Activated naive CD4-positive, alpha-beta T cell treated with anti-CD3 and anti-CD28 coated beads, Interleukin-2, amount 50 U/mL, for 72 hours (primary cell): Measurements from ENCODE around the gene SALL4. TPM values are rescaled to one million over a fixed set of nuclear protein-coding genes. Genes with fewer than 3 reads are reported as not detected.
A peak's percentile ranks its signal among the peaks of the same experiment; 100 is the strongest.
"Not testable (repeated sequence)": the region's sequence is repeated elsewhere in the genome, so short reads cannot be mapped to it uniquely, and the experiment has no call there.

Experiments used
- ATAC-seq, 2 donors: fragments of 150-1000 bp; cut with Tn5 transposase; 2 replicates each; pipeline ENCODE4 v1.10.0; 2021; ENCODE audit warnings: mild to moderate bottlenecking in 2 of 2, moderate library complexity in 2 of 2
- DNase-seq, 2 donors: peaks; one replicate each; pipeline ENCODE4 v3.0.0; 2021 to 2022; ENCODE audit warnings: low spot score in 2 of 2
- H3K27ac Mint-ChIP-seq, 2 donors: one replicate each; pipeline ENCODE4 v1.8.0; 2022; ENCODE audit warnings: mild to moderate bottlenecking in 2 of 2, mixed read lengths in 2 of 2
- H3K36me3 Mint-ChIP-seq, 2 donors: one replicate each; pipeline ENCODE4 v1.8.0; 2022; ENCODE audit warnings: mixed read lengths in 2 of 2
- H3K9me3 Mint-ChIP-seq, 2 donors: one replicate each; pipeline ENCODE4 v1.8.0; 2022; ENCODE audit warnings: mixed read lengths in 2 of 2
- total RNA-seq, 2 donors: library from RNA; stranded (reverse); gene quantifications; one replicate each; pipeline ENCODE4 v1.2.3, GENCODE V29; 2022

The SALL4 gene
- total RNA-seq, 2 donors from 2014 or later, result 0.12 to 0.36 TPM

DNA sequence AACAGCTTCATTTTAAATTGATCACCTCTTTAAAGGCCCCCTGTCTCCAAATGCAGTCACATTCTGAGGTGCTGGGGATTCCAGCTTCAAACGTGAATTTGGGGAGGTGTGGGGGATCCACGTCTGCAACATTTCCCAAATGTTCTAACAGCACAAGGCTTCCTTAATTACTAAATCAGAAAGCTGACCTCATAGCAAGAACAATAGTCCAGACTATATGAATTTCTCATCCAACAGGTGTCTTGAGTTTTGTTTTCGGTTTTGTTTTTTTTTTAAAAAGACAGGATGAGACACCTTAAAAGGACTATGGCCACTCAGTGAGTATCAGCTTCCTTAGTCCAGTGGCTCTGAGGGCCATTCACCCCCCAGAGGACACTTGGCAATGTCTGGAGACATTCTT, 45.7 kb downstream of the SALL4 start:
- H3K27ac Mint-ChIP-seq, result peak overlapping the region in 1 of 2 donors; percentile 85
- H3K36me3 Mint-ChIP-seq, result no peaks in the 10 kb centered on the region
- DNase-seq (no peak), ATAC-seq (no peak)
- H3K9me3 Mint-ChIP-seq, result no peaks in the 10 kb centered on the region

- not testable (repeated sequence) for H3K36me3 Mint-ChIP-seq, ATAC-seq, H3K27ac Mint-ChIP-seq, H3K9me3 Mint-ChIP-seq, DNase-seq
Observed at GRCh38 chr20:51753220-51753619, 49.1 kb downstream of the SALL4 start.

GRCh38 chr20:51752343-51752951, 49.9 kb downstream of the SALL4 start:
- no peak for ATAC-seq
- Mint-ChIP-seq H3K27ac (no peak overlapping the region), H3K9me3 (no peaks in the 10 kb centered on the region), H3K36me3 (no peaks in the 10 kb centered on the region)
- no peak for DNase-seq

GRCh38 chr20:51750770-51751388, 51.4 kb downstream of the SALL4 start:
- H3K9me3 Mint-ChIP-seq, result no peaks in the 10 kb centered on the region
- H3K36me3 Mint-ChIP-seq, result no peaks in the 10 kb centered on the region
- no peak overlapping the region for H3K27ac Mint-ChIP-seq
- ATAC-seq, result no peak
- no peak for DNase-seq

DNA sequence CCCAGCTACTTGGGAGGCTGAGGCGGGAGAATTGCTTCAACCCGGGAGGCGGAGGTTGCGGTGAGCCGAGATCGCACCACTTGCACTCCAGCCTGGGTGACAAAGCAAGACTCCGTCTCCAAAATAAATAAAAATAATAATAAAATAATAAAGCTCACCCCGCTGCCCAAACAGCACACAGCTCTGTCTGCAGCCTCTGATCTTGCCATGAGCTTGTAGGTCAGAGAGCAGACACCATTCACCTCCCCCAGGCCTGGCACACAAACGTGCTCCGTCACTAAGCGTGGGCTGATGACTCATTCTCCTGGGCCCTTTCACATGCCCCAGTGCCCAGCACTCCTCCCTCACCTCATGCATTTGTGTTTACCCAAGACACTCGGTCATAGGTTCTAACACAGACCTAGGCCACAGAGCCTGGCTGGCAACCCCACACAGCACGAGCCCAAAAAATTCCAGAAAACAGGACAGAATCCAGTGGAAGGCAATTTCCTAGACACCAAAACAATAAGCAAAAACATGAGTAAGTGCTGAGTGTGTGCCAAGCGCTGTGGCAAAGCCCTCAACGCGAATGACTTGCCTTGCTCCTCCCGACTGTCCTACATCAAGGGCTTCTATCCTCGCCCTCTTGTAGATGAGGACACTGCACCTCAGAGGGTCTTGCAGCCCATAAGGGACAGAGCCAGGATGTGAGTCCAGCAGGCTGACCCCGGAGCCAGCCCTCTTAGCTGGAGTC, 52.1 kb downstream of the SALL4 start:
- ATAC-seq, result peak; percentile 61 to 74

DNA sequence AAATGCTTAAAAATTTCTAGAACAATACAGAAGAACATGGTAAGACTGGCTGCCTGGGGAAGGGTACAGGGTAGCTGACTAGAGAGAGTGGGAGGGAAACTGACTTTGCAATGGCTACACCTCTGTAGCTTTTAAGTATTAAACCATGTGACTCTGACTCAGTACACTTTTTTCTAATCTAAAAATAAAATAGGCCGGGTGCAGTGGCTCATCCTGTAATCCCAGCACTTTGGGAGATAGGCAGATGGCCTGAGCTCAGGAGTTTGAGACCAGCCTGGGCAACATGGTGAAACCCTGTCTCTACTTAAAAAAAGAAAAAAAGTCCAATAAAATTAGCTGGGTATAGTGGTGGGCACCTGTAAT, 52.7 kb downstream of the SALL4 start:
- ATAC-seq (no peak), DNase-seq (no peak)
- Mint-ChIP-seq H3K27ac (no peak overlapping the region), H3K9me3 (no peaks in the 10 kb centered on the region), H3K36me3 (no peaks in the 10 kb centered on the region)

More for the DNA sequence above, 52.1 kb downstream of the SALL4 start:
- Mint-ChIP-seq H3K9me3 (no peaks in the 10 kb centered on the region), H3K27ac (no peak overlapping the region), H3K36me3 (no peaks in the 10 kb centered on the region)
- no peak for DNase-seq

DNA sequence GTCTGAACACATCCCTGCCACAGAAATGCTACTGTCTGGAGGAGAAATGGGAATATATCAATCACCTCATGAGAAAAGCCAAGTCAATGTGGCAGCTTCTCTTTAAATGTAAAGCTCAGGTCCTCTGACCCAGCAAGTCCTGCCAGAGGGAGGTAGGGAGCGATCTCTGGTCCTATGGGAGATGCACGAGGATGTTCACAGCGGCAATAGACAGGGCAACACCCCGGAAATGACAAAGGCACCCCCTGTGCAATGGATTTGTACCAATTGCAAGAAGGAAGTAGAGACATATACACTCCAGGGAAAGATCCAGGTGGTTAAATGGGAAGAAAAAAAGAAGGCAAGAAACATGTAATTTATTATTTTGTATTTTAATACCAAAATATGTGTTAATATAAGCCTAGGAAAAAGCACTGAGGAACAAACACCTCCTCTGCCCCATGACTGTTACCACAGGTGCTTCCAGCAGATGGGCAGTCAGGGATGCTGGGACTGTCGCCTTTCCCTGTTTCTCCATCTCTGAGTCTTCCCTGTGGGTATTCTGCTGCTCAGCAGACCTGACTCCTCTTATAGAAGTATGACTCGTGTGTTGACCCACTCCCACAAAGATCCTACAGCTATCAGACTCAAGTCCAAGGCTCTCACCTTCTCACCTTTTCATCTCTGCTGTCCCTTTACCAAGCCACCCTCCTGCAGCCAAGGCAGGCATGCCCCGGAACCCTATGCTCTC, 55.0 kb downstream of the SALL4 start:
- ATAC-seq, result no peak
- no peak overlapping the region for H3K27ac Mint-ChIP-seq

GRCh38 chr20:51745804-51746203, 56.5 kb downstream of the SALL4 start:
- Mint-ChIP-seq H3K27ac (no peak overlapping the region), H3K36me3 (no peaks in the 10 kb centered on the region), H3K9me3 (no peaks in the 10 kb centered on the region)
- DNase-seq (no peak), ATAC-seq (no peak)

More for the DNA sequence above, 55.0 kb downstream of the SALL4 start:
- Mint-ChIP-seq H3K36me3 (no peaks in the 10 kb centered on the region), H3K9me3 (no peaks in the 10 kb centered on the region)
- no peak for DNase-seq

- H3K27ac Mint-ChIP-seq, result no peak overlapping the region
- no peaks in the 10 kb centered on the region for H3K9me3 Mint-ChIP-seq
- no peak for DNase-seq
- ATAC-seq, result no peak
- no peaks in the 10 kb centered on the region for H3K36me3 Mint-ChIP-seq
Observed at GRCh38 chr20:51740838-51741237, 61.5 kb downstream of the SALL4 start.

DNA sequence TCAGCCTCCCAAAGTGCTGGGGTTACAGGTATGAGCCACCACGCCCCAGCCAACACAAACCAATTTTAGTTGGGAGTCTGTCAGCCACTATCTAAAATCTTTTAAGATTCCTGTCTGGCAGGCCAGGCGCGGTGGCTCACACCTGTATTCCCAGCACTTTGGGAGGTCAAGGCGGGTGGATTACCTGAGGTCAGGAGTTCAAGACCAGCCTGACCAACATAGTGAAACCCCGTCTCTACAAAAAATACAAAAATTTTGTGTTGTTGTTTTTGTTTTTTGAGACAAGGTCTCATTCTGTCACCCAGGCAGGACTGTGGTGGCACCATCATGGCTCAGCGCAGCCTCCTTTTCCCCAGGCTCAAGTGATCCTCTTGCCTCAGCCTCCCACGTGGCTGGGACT, 62.0 kb downstream of the SALL4 start:
- not testable (repeated sequence) for H3K9me3 Mint-ChIP-seq, ATAC-seq, H3K27ac Mint-ChIP-seq

DNA sequence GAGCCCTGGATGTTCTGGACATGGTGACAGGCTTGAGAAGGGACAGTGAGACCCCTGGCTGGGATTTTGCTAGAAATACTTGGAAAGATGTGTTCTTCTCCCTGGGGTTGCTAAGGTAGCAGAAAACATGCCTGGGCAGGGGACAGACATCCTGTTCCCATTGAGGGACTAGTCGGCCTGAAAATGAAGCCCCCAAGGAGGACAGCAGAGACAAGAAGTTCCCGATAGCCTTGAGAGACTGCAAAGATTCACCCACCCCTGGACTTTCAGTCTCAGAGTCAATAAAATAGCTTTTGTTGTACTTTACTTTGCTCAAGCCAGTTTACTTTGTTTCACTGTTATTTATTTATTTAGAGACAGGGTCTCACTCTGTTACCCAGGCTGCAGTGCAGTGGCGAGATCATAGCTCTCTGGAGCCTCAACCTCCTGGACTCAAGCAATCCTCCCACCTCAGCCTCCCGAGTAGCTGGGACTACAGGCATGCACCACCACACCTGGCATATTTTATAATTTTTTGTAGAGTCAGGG, 62.5 kb downstream of the SALL4 start:
- H3K27ac Mint-ChIP-seq, result no peak overlapping the region
- ATAC-seq (no peak), DNase-seq (no peak)
- H3K36me3 Mint-ChIP-seq, result no peaks in the 10 kb centered on the region
- H3K9me3 Mint-ChIP-seq, result no peaks in the 10 kb centered on the region

More for the DNA sequence above, 62.0 kb downstream of the SALL4 start:
- not testable (repeated sequence) for DNase-seq, H3K36me3 Mint-ChIP-seq

DNA sequence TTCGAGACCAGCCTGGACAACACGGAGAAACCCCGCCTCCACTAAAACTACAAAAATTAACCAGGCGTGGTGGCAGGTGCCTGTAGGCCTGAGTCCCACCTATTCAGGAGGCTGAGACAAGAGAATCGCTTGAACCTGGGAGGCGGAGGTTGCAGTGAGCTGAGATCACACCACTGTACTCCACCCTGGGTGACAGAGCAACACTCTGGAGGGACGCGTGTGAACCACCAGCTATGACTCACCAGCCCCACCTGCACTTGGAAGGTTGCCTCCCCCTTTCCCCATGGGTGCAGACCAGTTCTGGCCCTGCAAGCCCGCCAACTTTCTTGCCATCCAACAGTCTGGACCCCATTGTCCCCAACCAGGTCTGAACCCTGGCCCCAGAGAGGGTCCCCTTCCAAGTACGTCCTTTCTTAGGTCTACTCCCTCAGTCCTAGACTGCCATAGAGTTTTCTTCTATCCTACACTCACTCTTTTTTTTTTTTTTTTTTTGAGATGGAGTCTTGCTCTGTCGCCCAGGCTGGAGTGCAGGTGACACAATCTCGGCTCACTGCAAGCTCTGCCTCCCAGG, 63.4 kb downstream of the SALL4 start:
- ATAC-seq (no peak), DNase-seq (no peak)
- Mint-ChIP-seq H3K27ac (no peak overlapping the region), H3K9me3 (no peaks in the 10 kb centered on the region), H3K36me3 (no peaks in the 10 kb centered on the region)

- ATAC-seq, H3K27ac Mint-ChIP-seq: not testable (repeated sequence)
Observed at GRCh38 chr20:51738261-51738660, 64.1 kb downstream of the SALL4 start.

DNA sequence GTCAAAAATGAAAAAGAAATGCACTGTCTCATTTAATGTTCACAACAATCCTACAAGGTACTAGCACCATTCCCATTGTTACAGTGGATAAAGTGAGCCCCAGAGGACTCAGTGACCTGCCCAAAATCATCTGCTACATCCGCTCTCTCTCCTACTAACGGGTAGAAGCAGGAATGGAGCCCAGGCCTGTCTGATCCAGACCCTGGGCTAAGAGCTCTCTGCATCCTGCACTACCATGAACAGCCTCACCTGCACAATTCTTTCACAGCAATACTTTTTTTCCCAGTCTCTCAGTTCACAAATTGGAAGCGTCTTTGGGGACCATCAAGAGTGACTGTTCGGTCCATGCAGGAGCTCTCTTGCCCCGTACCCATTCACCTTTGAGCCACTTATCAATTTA, 65.4 kb downstream of the SALL4 start:
- no peak for DNase-seq
- H3K9me3 Mint-ChIP-seq, result no peaks in the 10 kb centered on the region
- H3K27ac Mint-ChIP-seq, result no peak overlapping the region
- no peak for ATAC-seq
- H3K36me3 Mint-ChIP-seq, result no peaks in the 10 kb centered on the region

More at GRCh38 chr20:51738261-51738660, 64.1 kb downstream of the SALL4 start:
- not testable (repeated sequence) for DNase-seq, H3K9me3 Mint-ChIP-seq, H3K36me3 Mint-ChIP-seq

- Mint-ChIP-seq H3K9me3 (no peaks in the 10 kb centered on the region), H3K36me3 (no peaks in the 10 kb centered on the region), H3K27ac (no peak overlapping the region)
- ATAC-seq (no peak), DNase-seq (no peak)
Observed at GRCh38 chr20:51735728-51736600, 66.4 kb downstream of the SALL4 start.
